GM12878 (cell line): Measurements from ENCODE around the gene OVOL1. TPM values are rescaled to one million over a fixed set of nuclear protein-coding genes. Genes with fewer than 3 reads are reported as not detected.

Experiments
- ATAC-seq: fragments of 200-7000 bp; cut with Tn5 transposase; 3 replicates; pipeline ENCODE4 v1.9.1; 2020; ENCODE audit warnings: mild to moderate bottlenecking, moderate library complexity
- BruUV-seq: library from RNA; stranded (reverse); fragments of 400-500 nt; replicated peaks from 2 replicates; lab custom pipeline; 2021; lab: Mats Ljungman, UMichigan
- CTCF ChIA-PET: fragments of 300-600 bp; sonication (Branson Sonifier 250); formaldehyde crosslinking; extraction: SDS; loops from one replicate; lab custom pipeline; 2021; ENCODE audit warnings: inconsistent platforms; lab: Yijun Ruan, JAX
- POLR2A ChIA-PET: fragments of 350-600 bp; formaldehyde crosslinking; extraction: SDS; loops from one replicate; lab custom pipeline; 2021; ENCODE audit warnings: inconsistent platforms; lab: Charles Lee
- RAD21 ChIA-PET: fragments of 300-600 bp; sonication (Branson Sonifier 250); formaldehyde crosslinking; loops from one replicate; lab custom pipeline; 2023; ENCODE audit warnings: antibody characterized with exemption; ENCODE audit not compliant: unreplicated experiment; lab: Charles Lee
- SMC1A ChIA-PET: fragments of 300-600 bp; sonication (Branson Sonifier 250); formaldehyde crosslinking; loops from one replicate; lab custom pipeline; 2023; ENCODE audit not compliant: unreplicated experiment, uncharacterized antibody; lab: Charles Lee
- DNase-seq: peaks from one replicate; pipeline ENCODE4 v3.0.0-alpha.2; 2011; ENCODE audit warnings: low read depth, low spot score
- FAIRE-seq: peaks from 3 replicates; lab custom pipeline; 2011; peaks lifted over from hg19 to GRCh38; lab: Jason Lieb, UNC
- H2AFZ ChIP-seq: 2 replicates; pipeline ENCODE4 v1.6.0; 2011; ENCODE audit warnings: low read depth, low read length, control low read depth; ENCODE audit not compliant: control insufficient read depth
- H3K27ac ChIP-seq: 2 replicates; pipeline ENCODE4 v1.5.1; 2011; ENCODE audit warnings: control low read depth; ENCODE audit not compliant: control insufficient read depth, insufficient read depth
- H3K27me3 ChIP-seq, 2 experiments: replicated peaks in 1 of 2; 2 replicates each; pipeline versions ENCODE4 v1.6.0 to v1.6.1; 2011; ENCODE audit warnings: low read length in 1 of 2; ENCODE audit not compliant: control insufficient read depth in 2 of 2, insufficient read depth in 2 of 2
- H3K36me3 ChIP-seq, 2 experiments: 2 replicates each; pipeline ENCODE4 v1.5.1; 2011; ENCODE audit warnings: low read length in 1 of 2; ENCODE audit not compliant: control insufficient read depth in 2 of 2, insufficient read depth in 2 of 2
- H3K4me1 ChIP-seq: 2 replicates; pipeline ENCODE4 v1.6.1; 2011; ENCODE audit warnings: mild to moderate bottlenecking, low read length, moderate library complexity, mixed read lengths; ENCODE audit not compliant: control insufficient read depth, insufficient read depth
- H3K4me2 ChIP-seq: 2 replicates; pipeline ENCODE4 v1.6.0; 2011; ENCODE audit warnings: control low read depth; ENCODE audit not compliant: control insufficient read depth, insufficient read depth
- H3K4me3 ChIP-seq: fragments of 200-600 bp; sonication (generic); 2 replicates; pipeline ENCODE4 v1.5.1; 2016
- H3K79me2 ChIP-seq: 2 replicates; pipeline ENCODE4 v1.6.0; 2011; ENCODE audit warnings: low read length; ENCODE audit not compliant: control insufficient read depth, insufficient read depth
- H3K9ac ChIP-seq: 2 replicates; pipeline ENCODE4 v1.8.0; 2011; ENCODE audit warnings: low read length, control low read depth, mixed read lengths; ENCODE audit not compliant: control insufficient read depth, insufficient read depth
- H3K9me3 ChIP-seq: replicated peaks from 3 replicates; pipeline ENCODE4 v1.5.1; 2011; ENCODE audit warnings: mild to moderate bottlenecking, low read length; ENCODE audit not compliant: control insufficient read depth, insufficient read depth
- H4K20me1 ChIP-seq: 2 replicates; pipeline ENCODE4 v1.6.0; 2011; ENCODE audit not compliant: control insufficient read depth, insufficient read depth
- ATF7 ChIP-seq: fragments of 450-650 bp; IDR thresholded peaks from 2 replicates; pipeline ENCODE4 v1.6.1; 2016; ENCODE audit warnings: low read depth, mild to moderate bottlenecking
- CBFB ChIP-seq: IDR thresholded peaks from 2 replicates; pipeline ENCODE4 v1.6.1; 2016; ENCODE audit warnings: antibody characterized with exemption, low read depth
- CTCF ChIP-seq, 3 experiments: IDR thresholded peaks in 2 of 3; conservative IDR thresholded peaks in 1 of 3; 2 replicates each; pipeline ENCODE4 v1.5.1; 2011; ENCODE audit warnings: low read depth in 3 of 3, low read length in 3 of 3, mild to moderate bottlenecking in 3 of 3, control low read depth in 2 of 3, moderate library complexity in 2 of 3, inconsistent platforms in 1 of 3, mixed read lengths in 1 of 3; ENCODE audit not compliant: control insufficient read depth in 2 of 3, insufficient read depth in 1 of 3; ENCODE audit errors: extremely low read depth in 1 of 3
- JUNB ChIP-seq: IDR thresholded peaks from 2 replicates; pipeline ENCODE4 v1.6.1; 2016; ENCODE audit warnings: antibody characterized with exemption, mild to moderate bottlenecking
- KDM1A ChIP-seq: fragments of 200-600 bp; sonication (generic); IDR thresholded peaks from 2 replicates; pipeline ENCODE4 v1.6.1; 2016; ENCODE audit warnings: borderline replicate concordance
- MYB ChIP-seq: fragments of 150-350 bp; IDR thresholded peaks from 2 replicates; pipeline ENCODE4 v1.6.1; 2014; ENCODE audit warnings: mild to moderate bottlenecking, low read depth, low read length, borderline replicate concordance
- POU2F2 ChIP-seq: IDR thresholded peaks from 3 replicates; pipeline ENCODE4 v1.6.1; 2011; ENCODE audit warnings: low read depth, mild to moderate bottlenecking, low read length, borderline replicate concordance
- TCF3 ChIP-seq: IDR thresholded peaks from 2 replicates; pipeline ENCODE4 v1.6.1; 2012; ENCODE audit warnings: low read depth, mild to moderate bottlenecking, low read length, borderline replicate concordance; ENCODE audit not compliant: insufficient read depth
- ZNF207 ChIP-seq: fragments of 450-650 bp; IDR thresholded peaks from 2 replicates; pipeline ENCODE4 v1.6.1; 2014; ENCODE audit warnings: antibody characterized with exemption, mild to moderate bottlenecking, borderline replicate concordance
- ZZZ3 ChIP-seq: IDR thresholded peaks from 2 replicates; pipeline ENCODE4 v1.6.1; 2011; ENCODE audit warnings: low read depth; ENCODE audit not compliant: control insufficient read depth, insufficient read length
- WGBS: methylation state at CpG from one replicate; pipeline ENCODE4 v1.1.6; 2016; ENCODE audit warnings: low lambda C conversion rate; ENCODE audit not compliant: insufficient replicate concordance, insufficient coverage; ENCODE audit errors: missing lambda C conversion rate; 5-methylcytosine and 5-hydroxymethylcytosine counted together
- in situ Hi-C: fragments of 300-500 bp; cut with MboI; formaldehyde crosslinking; loops from 9 replicates; pipeline ENCODE4 v1.14.3; 2018; ENCODE audit warnings: mixed read lengths
- intact Hi-C: fragments of 100-400 bp; cut with micrococcal nuclease; formaldehyde crosslinking; loops from one replicate; pipeline ENCODE4 v1.14.2; 2022; ENCODE audit not compliant: unreplicated experiment
- polyA plus RNA-seq, 11 experiments: library from polyadenylated mRNA; depleted of rRNA in 4 of 11; unstranded in 6 of 11; stranded (reverse) in 5 of 11; fragments of >200 nt; fragmentation: Nextera tagmentation in 4 of 11; fragmentation: Illumina TruSeq in 1 of 11; extraction: Ambion mirVana in 4 of 11; extraction: Trizol in 1 of 11; gene quantifications; 1 replicate in 1 of 11; 2 replicates in 10 of 11; pipeline versions ENCODE4 v1.2.1 to v1.2.3, GENCODE V29; 2011 to 2016; ENCODE audit warnings: inconsistent platforms in 2 of 11, missing spikeins in 2 of 11, low read depth in 1 of 11
- total RNA-seq, 4 experiments: library from RNA; depleted of rRNA in 3 of 4; stranded (reverse); fragments of >200 nt in 3 of 4; fragmentation: Illumina TruSeq in 1 of 4; extraction: Trizol in 1 of 4; gene quantifications; 2 replicates each; pipeline versions ENCODE4 v1.2.1 to v1.2.3, GENCODE V29; 2013 to 2021
- TF ChIP-seq, protein P1 (sequence below): IDR thresholded peaks from 2 replicates; pipeline ENCODE4 v1.6.1; 2012; ENCODE audit warnings: low read depth, low read length, improper control_type of control experiment
- TF ChIP-seq, protein P2 (sequence below): fragments of 450-650 bp; IDR thresholded peaks from 2 replicates; pipeline ENCODE4 v1.6.1; 2018; ENCODE audit warnings: mild to moderate bottlenecking, low read depth, moderate library complexity; ENCODE audit not compliant: partially characterized antibody
- TF ChIP-seq, protein P3 (sequence below): fragments of 150-350 bp; IDR thresholded peaks from 2 replicates; pipeline ENCODE4 v1.6.1; 2016; ENCODE audit warnings: low read depth, low read length
- TF ChIP-seq, protein P4 (sequence below): fragments of 150-350 bp; IDR thresholded peaks from 2 replicates; pipeline ENCODE4 v1.6.1; 2014; ENCODE audit warnings: mild to moderate bottlenecking, low read depth, low read length

OVOL1 gene
- total and polyA plus RNA-seq, 10 of the 15 experiments (the other 5 are each of a cell fraction or from before 2014, with no cell fraction given): 0.04 to 0.96 (median 0.09) TPM; not detected in 7

DNA sequence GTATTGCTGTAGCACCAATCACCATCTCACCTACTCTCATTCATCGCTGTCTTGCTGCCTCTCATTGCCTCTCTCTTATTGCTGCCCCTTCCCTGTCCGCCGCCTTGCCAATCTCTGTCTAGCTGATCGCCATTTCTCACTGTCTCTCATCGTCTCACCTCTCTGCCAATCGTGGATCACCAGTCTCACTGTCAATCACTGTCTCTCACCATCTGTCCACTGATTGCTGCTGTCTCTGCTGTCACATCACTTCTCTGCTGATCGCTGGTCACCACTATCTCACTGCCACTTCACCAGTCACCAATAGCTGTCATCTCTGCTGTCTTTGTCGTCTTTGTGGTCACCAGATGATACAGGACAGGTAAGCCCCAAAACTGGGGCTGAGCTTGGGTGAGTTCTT is 45.7 kb upstream of the OVOL1 start:
- Histone ChIP-seq H3K79me2 (no peaks in the 10 kb centered on the region), H2AFZ (no peak overlapping the region), H3K36me3 (no peaks in the 10 kb centered on the region), H3K27ac (no peak overlapping the region), H3K4me3 (no peak overlapping the region), H3K9me3 (no peaks in the 10 kb centered on the region), H4K20me1 (no peaks in the 10 kb centered on the region), H3K9ac (no peak overlapping the region), H3K27me3 (peaks cover 0 to 3% of the 10 kb centered on the region in 2 experiments; a peak in 1 of 4 replicates), H3K4me1 (no peaks in the 10 kb centered on the region), H3K4me2 (no peak overlapping the region)
- ATAC-seq (no peak), DNase-seq (no peak), FAIRE-seq (no peak)
- ChIA-PET SMC1A (no interaction called here), RAD21 (interaction anchor here (0.7 kb wide), 1 partner anchor 216 kb away, joined by 3 read pairs; no protein-coding TSS in a partner anchor), POLR2A (interaction anchor here (0.5 kb wide), 1 partner anchor 55 kb away, joined by 4 read pairs; no protein-coding TSS in a partner anchor), CTCF (no interaction called here)
- intact Hi-C loops: no loop called here
- BruUV-seq: no TSS peak
- 34% methylated on average over 8 of the region's 8 CpGs for WGBS
- in situ Hi-C loops: no loop called here
- no peak for TF ChIP-seq ZZZ3
- TF ChIP-seq MYB: no peak
- no peak for TF ChIP-seq TCF3
- TF ChIP-seq CTCF (IDR thresholded peaks at IDR 0.05 in 2 of 3, conservative IDR thresholded peaks at IDR 0.05 in 1 of 3; ENCODE audit: control insufficient read depth in 2 of 3, extremely low read depth in 1 of 3, insufficient read depth in 1 of 3, low read depth in 3 of 3, low read length in 3 of 3): no peak
- TF ChIP-seq ATF7: no peak
- TF ChIP-seq, protein P1, sequence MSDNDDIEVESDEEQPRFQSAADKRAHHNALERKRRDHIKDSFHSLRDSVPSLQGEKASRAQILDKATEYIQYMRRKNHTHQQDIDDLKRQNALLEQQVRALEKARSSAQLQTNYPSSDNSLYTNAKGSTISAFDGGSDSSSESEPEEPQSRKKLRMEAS: no peak
- TF ChIP-seq, protein P2, sequence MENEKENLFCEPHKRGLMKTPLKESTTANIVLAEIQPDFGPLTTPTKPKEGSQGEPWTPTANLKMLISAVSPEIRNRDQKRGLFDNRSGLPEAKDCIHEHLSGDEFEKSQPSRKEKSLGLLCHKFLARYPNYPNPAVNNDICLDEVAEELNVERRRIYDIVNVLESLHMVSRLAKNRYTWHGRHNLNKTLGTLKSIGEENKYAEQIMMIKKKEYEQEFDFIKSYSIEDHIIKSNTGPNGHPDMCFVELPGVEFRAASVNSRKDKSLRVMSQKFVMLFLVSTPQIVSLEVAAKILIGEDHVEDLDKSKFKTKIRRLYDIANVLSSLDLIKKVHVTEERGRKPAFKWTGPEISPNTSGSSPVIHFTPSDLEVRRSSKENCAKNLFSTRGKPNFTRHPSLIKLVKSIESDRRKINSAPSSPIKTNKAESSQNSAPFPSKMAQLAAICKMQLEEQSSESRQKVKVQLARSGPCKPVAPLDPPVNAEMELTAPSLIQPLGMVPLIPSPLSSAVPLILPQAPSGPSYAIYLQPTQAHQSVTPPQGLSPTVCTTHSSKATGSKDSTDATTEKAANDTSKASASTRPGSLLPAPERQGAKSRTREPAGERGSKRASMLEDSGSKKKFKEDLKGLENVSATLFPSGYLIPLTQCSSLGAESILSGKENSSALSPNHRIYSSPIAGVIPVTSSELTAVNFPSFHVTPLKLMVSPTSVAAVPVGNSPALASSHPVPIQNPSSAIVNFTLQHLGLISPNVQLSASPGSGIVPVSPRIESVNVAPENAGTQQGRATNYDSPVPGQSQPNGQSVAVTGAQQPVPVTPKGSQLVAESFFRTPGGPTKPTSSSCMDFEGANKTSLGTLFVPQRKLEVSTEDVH: no peak
- TF ChIP-seq JUNB: no peak
- no peak for TF ChIP-seq ZNF207
- no peak for TF ChIP-seq CBFB
- TF ChIP-seq, protein P3, sequence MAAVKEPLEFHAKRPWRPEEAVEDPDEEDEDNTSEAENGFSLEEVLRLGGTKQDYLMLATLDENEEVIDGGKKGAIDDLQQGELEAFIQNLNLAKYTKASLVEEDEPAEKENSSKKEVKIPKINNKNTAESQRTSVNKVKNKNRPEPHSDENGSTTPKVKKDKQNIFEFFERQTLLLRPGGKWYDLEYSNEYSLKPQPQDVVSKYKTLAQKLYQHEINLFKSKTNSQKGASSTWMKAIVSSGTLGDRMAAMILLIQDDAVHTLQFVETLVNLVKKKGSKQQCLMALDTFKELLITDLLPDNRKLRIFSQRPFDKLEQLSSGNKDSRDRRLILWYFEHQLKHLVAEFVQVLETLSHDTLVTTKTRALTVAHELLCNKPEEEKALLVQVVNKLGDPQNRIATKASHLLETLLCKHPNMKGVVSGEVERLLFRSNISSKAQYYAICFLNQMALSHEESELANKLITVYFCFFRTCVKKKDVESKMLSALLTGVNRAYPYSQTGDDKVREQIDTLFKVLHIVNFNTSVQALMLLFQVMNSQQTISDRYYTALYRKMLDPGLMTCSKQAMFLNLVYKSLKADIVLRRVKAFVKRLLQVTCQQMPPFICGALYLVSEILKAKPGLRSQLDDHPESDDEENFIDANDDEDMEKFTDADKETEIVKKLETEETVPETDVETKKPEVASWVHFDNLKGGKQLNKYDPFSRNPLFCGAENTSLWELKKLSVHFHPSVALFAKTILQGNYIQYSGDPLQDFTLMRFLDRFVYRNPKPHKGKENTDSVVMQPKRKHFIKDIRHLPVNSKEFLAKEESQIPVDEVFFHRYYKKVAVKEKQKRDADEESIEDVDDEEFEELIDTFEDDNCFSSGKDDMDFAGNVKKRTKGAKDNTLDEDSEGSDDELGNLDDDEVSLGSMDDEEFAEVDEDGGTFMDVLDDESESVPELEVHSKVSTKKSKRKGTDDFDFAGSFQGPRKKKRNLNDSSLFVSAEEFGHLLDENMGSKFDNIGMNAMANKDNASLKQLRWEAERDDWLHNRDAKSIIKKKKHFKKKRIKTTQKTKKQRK: no peak
- no peak for TF ChIP-seq KDM1A
- TF ChIP-seq, protein P4, sequence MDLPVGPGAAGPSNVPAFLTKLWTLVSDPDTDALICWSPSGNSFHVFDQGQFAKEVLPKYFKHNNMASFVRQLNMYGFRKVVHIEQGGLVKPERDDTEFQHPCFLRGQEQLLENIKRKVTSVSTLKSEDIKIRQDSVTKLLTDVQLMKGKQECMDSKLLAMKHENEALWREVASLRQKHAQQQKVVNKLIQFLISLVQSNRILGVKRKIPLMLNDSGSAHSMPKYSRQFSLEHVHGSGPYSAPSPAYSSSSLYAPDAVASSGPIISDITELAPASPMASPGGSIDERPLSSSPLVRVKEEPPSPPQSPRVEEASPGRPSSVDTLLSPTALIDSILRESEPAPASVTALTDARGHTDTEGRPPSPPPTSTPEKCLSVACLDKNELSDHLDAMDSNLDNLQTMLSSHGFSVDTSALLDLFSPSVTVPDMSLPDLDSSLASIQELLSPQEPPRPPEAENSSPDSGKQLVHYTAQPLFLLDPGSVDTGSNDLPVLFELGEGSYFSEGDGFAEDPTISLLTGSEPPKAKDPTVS: no peak
- no peak for TF ChIP-seq POU2F2
